HG02623 (cell line): ENCODE results near the gene GALNT10.

ENCODE experiments used
- ATAC-seq: cut with Tn5 transposase; IDR thresholded peaks from one replicate; pipeline ENCODE4 v1.9.1; 2021; ENCODE audit warnings: moderate library complexity; ENCODE audit not compliant: unreplicated experiment

Gene GALNT10

DNA sequence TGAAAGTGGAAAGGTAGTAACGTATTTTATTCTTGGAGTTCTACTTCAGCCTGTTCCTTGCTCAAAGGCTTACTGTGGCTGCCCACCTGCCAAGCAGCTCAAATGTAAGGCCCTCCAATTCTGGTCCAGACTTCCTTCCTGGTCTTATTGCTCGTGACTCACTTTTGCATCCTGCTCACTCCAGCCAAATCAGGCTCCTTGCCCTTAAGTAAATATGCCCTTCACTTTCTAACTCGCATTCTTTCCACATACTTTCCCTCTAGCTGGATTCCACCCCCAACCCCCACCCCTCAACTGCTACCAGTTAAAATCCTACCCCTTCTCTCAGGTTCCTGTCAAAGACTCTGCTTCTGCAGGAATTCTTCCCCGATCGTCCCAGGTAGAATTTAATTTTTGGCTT is 96.6 kb downstream of the GALNT10 start:
- ATAC-seq: no peak

GRCh38 chr5:154288145-154288544 is 97.6 kb downstream of the GALNT10 start:
- ATAC-seq: no peak

DNA sequence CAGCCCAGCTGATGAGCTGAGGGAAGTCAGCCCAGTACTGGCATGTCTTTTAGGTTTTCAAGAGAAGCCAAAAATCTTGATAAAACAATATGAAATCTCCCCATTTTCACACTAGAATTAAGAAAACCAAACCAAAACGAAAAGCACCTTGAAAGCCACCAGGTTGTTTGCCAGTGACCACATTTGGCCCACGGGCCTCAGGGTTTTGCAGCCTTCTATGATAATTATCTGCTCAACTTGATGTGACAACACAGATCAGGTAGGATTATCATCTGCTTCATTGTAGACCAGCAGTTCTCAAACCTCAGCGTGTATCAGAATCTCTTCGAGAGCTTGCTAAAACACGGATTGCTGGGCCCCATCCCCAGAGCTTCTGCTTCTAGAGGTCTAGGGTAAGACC is 101.4 kb downstream of the GALNT10 start:
- no peak for ATAC-seq

GRCh38 chr5:154293219-154293618 is 102.7 kb downstream of the GALNT10 start:
- no peak for ATAC-seq

DNA sequence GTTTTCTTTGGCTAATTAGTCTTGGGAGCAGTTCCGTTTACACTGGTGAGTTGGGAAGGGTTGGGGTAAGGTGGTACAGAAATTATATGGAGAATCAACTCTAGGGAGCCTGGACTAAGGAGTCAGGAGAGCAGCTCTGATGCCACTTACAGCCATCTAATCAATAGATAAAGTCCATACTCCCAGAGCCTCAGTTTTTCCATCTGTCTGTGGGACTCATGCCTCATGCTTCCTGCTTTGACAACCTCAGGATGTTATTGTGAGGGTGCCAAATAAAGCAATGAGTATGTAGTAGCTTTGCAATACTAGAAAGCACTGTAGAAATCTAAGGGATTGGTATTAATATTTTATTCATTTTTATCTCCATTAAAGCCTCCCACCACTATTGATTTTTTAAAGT is 105.0 kb downstream of the GALNT10 start:
- ATAC-seq: no peak

GRCh38 chr5:154296525-154297159 is 106.1 kb downstream of the GALNT10 start:
- ATAC-seq: no peak

- ATAC-seq: no peak
Measured at GRCh38 chr5:154298065-154298464, 107.5 kb downstream of the GALNT10 start.

DNA sequence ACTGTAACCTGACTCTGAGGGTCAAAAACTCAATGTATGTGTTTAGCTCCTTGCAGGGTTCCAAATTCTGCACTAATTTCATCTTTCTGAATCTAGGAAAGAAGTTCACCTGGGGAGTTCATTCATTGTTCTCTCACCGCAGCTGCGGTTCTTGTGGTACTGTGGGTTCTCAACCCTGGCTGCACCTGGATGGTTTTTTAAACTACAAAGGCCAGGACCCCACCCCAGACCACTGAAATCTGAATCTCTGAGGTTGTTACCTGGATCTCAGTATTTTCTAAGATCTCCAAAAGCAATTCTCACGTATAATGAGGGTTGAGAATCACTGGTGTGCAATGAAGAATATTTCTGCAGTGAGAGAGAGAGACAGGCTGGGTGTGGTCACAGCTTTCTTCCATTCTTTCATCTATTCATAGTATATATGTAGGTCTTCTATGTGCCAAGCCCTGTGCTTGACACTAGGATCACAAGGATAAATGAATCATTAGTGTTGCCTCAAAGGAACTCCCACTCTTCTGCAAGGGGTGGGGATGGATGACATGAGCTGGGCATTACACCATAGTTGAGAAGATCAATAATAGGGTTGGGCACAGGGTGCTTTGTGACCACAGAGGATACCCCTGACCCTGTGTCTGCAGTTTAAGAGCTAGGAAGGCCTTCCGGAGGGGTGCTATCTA is 109.8 kb downstream of the GALNT10 start:
- no peak for ATAC-seq

DNA sequence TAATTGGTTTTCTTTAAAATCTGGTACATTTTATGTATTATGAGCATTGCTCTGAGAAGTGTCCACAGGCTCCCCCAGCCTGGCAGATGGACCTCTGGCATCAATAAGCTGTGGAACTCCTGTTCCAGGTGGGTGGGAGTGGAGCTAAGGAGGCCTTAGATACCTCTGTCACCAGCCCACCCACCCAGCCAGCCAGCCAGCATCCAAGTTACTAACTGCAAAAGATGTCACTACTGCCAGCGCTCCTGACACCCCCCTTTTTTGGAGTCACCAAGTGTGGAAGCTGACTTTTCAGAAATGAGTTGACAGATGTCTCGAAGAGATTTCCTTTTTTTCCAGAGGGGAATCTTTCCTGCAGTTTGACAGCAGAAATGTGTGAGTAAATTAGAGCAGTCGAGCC is 111.2 kb downstream of the GALNT10 start:
- ATAC-seq: no peak

DNA sequence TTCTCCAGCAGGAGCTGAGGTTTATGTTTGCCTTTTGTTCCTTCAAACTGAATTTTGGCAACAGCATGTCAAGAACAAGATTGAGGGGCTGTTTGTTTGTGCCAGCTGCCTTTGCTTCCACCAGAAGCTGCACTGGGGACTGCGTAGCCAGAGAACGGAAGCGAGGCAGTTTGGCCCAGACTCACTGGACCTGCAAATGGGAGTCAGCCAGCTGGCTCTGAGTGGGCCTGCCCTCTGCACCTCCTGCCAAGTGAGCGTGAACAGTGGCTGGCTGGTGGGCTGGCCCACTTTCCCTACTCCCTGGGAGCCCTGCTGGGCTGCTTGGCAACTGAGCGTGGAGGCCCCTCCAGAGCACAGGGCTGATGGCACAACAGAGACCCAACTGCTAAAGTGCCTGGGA is 111.6 kb downstream of the GALNT10 start:
- ATAC-seq: no peak

DNA sequence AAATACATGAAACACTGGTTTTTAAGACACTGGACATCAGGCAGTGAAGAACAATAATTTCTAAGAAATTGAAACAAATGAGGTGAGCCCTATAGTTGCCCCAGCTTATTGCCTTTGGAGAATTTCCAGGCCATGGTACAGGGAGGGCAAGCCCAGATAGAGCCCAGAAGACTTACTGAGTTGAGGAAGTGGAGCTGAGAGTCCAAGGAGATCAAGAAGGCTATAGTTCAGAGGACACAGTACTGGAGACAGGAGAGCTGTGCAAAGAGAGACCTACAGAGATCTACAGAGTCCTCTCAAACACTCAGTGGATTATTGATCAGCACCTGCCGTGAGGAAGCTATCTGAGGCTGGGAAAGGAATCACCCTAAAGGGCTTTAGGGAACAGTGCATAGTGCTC is 112.6 kb downstream of the GALNT10 start:
- ATAC-seq: no peak

- ATAC-seq: no peak
Measured at GRCh38 chr5:154308443-154309370, 118.2 kb downstream of the GALNT10 start.

GRCh38 chr5:154309371-154309745 is 118.8 kb downstream of the GALNT10 start:
- no peak for ATAC-seq

DNA sequence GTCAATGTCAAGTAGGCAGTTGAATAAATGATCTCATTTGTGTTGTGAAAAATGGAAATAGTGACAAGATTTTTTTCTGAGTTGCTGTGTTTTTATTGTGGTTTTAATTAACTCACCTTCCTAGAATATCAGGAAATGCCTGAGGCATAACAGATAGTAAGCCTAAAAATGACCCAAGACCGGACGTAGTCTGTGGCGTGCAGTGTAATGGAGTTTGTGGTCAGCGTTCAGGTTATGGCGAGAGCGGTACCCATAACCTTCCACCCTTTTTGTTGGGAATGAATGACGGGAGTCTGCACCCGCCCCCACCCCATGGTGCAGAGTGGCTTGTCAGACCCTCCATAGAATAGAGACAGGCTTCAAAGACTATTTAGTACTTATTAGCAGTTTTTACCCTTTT is 119.3 kb downstream of the GALNT10 start:
- no peak for ATAC-seq

DNA sequence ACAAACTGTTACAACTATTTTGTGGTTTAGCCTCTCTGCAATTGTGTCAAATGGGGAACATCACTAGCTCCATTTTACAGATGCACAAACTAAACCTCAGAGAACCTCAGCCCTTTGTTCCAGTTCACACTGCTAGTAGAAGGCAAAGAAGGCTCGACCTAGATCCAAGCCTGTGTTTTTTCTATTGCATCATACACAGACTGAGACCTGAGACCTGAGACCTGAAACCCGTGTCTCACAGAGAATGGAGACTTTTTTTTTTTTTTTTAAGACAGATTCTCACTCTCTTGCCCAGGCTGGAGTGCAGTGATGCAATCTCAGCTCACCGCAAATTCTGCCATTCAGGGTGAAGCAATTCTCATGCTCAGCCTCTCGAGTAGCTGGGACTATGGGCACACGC is 120.8 kb downstream of the GALNT10 start:
- no peak for ATAC-seq

GRCh38 chr5:154312000-154312399 is 121.5 kb downstream of the GALNT10 start:
- no peak for ATAC-seq

GRCh38 chr5:154312576-154312975 is 122.0 kb downstream of the GALNT10 start:
- ATAC-seq: no peak

DNA sequence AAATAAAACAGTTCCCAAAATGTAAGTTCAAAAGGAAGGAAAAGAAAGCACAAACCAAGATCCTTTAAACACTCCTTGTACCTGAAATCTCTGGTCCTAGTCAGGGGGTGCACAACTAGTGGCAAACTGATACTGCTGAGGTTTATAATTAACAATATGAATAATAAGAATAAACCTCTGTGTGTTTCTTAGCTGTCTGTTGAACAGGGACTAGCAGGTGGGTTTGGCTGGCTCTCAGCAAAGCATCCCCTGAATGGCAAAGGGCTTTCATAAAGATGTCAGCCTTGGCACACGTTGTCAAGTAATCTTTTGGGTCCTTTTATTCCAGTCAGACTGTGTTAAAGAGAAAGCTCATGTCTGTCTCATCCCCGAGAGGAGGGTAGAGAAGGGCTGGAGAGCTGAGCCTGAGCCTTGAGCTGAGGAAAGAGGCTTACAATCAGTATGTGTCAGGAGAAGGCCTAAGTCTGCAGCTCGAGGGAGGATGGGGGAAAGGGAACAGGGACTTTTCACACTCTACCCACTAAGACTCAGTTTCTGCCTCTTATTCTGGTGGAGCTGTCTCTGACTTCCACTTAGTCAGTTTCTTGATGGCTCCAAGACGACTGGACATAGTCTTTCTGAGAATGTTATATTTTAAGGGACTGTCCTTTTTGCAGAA is 123.0 kb downstream of the GALNT10 start:
- ATAC-seq: no peak

DNA sequence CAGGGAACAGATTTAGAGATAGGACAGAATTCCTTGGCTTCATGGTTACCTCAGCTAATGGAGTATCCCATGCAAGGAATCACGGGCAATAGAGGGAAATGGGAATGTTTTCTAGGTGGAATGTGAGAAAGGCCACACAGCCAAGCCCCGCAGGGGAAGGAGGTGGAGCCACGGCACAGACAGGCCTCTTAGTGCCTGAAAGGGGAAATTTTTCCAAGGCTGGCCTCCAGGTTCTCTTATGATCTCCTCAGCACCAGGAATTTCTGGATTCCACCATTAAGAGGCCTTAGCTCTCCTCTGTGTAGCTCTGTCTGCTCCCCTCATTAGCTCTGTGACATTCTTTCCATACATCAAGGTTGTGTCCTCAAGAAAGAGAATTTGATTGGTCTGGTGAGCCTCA is 124.7 kb downstream of the GALNT10 start:
- ATAC-seq: no peak

- no peak for ATAC-seq
Measured at GRCh38 chr5:154315756-154316155, 125.2 kb downstream of the GALNT10 start.

DNA sequence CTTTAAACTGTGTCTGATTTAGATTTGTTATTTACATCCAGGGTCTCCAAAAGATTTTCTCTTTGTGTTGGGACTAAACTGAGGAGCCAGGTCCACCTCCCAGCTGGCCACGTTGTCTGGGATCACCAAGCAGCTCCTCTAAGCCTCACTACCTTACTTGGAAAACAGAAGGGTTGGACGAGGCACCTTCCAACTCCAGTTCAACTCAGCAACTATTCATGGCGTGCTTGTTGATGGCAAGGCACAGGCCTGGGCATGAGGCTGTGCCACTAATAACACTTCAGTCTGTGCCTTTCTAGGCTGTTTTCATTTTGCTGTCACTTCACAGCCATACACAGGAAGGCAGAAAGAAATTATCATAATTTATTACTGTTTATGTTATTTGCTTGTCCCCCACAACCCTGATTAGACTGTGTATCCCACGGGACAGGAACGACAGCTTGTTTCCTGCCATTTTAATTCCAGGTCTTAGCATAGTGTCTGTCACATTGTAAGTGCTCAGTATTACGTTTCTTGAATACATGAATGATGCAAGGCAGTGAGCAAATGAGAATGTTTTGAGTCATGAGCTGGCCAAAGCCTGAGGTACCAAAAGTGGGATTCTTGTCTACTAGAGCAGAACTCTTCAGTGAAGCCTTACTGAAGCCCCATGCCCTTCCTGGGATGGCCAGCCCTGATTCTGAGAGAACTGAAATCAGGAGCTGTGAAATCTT is 125.8 kb downstream of the GALNT10 start:
- ATAC-seq: no peak
